ENCODE data around the gene DUOX2. TPM values are rescaled to one million over a fixed set of nuclear protein-coding genes. Genes with fewer than 3 reads are reported as not detected.
A peak's percentile ranks its signal among the peaks of the same experiment; 100 is the strongest.

The DUOX2 gene
- total RNA-seq, 4 donors from 2014 or later: 5.0 to 50.7 (median 22.6) TPM

DNA sequence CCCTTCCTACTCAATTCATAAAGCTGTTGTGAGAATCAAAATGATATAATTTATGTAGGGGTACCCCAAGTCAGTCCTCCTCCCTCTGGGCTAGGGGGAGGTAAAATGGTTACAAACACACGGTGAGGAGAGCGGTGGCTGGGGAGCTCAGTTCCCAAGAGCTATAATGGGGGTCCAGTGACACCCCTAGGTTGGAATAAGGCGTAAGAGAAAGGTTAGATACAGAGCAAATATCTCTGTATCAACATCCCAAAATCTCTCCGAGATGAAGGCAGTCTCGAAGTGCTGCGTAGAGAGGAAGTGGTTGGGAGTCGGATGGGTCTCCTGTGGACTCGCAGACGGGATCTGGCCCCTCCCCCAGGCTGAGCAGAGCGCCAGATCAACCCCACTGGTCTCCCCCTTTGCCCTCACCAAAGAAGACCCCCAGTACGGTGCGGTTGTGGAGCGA lies 1.8 kb downstream of the DUOX2 start:
- 11 to 18% methylated on average over 2 to 13 of the region's 13 CpGs for WGBS, 2 donors
- no peaks in the 10 kb centered on the region for H3K9me3 ChIP-seq
- no peak for DNase-seq
- TF ChIP-seq, protein P1, sequence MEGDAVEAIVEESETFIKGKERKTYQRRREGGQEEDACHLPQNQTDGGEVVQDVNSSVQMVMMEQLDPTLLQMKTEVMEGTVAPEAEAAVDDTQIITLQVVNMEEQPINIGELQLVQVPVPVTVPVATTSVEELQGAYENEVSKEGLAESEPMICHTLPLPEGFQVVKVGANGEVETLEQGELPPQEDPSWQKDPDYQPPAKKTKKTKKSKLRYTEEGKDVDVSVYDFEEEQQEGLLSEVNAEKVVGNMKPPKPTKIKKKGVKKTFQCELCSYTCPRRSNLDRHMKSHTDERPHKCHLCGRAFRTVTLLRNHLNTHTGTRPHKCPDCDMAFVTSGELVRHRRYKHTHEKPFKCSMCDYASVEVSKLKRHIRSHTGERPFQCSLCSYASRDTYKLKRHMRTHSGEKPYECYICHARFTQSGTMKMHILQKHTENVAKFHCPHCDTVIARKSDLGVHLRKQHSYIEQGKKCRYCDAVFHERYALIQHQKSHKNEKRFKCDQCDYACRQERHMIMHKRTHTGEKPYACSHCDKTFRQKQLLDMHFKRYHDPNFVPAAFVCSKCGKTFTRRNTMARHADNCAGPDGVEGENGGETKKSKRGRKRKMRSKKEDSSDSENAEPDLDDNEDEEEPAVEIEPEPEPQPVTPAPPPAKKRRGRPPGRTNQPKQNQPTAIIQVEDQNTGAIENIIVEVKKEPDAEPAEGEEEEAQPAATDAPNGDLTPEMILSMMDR (IDR thresholded peaks at IDR 0.05): no peak
- TF ChIP-seq POLR2A (IDR thresholded peaks at IDR 0.05): no peak
- peak overlapping the region; percentile 26 to 51 (median 34) for H3K4me3 ChIP-seq
- no peaks in the 10 kb centered on the region for H3K36me3 ChIP-seq
- no peak overlapping the region for H3K27ac ChIP-seq
- peaks cover 17 to 59% (median 34%) of the 10 kb centered on the region in 3 donors for H3K4me1 ChIP-seq
- intact Hi-C loops (cut with DNase I): no loop called here
- H3K27me3 ChIP-seq: peaks cover 19 to 91% (median 26%) of the 10 kb centered on the region in 4 donors

DNA sequence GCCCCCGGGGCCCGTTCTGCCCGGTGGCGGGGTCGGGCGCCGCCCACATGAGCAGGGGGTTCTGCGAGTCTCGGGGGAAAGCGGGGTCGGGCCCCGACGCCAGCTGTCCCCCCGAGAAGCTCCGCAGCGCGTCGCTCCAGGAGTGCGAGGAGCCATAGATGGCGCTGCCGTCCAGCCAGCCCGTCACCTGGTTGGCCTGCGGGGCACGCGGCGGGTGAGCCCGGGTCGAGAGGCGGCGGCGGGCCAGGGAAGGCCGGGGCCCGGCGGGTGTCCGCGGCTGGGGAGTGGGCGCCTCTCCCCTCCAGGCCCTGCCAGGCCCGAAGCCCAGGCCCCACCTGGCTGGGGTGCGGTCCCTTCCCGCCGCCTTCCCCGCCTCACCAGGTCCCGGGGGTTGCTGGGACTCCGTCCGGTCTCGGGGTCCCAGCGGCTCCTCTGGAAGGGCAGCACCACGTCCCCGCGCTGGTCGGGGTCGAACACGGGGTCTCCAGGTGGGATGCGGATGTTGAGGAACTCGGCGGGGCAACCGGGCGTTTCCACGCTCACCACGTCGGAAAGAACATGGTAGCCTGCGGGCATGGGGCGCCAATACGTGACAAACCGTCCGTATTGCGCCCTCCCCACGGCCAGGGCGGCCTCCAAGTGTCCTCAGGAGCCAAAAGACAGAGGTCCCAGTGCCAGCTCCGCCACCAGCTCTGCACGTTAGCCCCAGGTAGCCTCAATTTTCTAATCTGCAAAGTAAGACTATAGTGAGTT lies 2.4 kb downstream of the DUOX2 start:
- intact Hi-C loops (cut with DNase I): no loop called here
- Histone ChIP-seq H3K9me3 (no peaks in the 10 kb centered on the region), H3K27ac (no peak overlapping the region), H3K4me1 (peaks cover 17 to 53% (median 28%) of the 10 kb centered on the region in 3 donors), H3K4me3 (peak overlapping the region in 2 of 4 donors; percentile 21 to 51), H3K36me3 (no peaks in the 10 kb centered on the region), H3K27me3 (peaks cover 19 to 87% (median 22%) of the 10 kb centered on the region in 4 donors)
- no peak for DNase-seq
- no peak for TF ChIP-seq POLR2A (IDR thresholded peaks at IDR 0.05)
- TF ChIP-seq, protein P1 (IDR thresholded peaks at IDR 0.05): no peak
- WGBS, 2 donors: 11 to 58% methylated on average over 2 to 3 of the region's 71 CpGs

DNA sequence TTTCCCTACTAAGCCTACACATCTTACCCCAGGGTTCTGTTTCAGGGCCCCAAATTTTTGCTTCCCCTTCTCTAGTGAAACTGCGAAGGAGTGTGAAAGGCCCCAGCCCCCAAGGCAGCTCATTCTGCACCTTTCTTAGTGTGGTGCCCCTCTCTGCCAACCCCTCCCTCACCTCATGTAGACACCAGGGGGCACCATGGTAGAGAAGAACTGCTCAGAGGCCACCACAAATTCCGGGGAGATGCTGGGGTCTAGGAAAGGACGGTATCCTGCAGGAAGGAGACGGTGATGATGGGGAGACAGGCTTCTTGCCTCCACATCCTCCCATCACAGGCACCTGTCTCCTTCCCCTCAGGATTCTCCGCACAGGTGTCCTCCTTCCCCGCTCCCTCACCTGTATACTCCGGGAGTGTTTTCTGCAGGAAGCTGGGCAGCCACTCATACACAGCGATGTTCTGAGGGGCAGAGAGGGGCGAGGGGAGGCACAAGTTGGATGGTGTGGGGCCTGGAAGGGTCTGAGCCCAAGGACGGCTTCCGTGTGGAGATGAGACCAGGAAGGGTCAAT lies 3.6 kb downstream of the DUOX2 start:
- Histone ChIP-seq H3K27ac (no peak overlapping the region), H3K36me3 (peaks cover 0 to 3% (median 0%) of the 10 kb centered on the region in 3 donors), H3K4me3 (no peak overlapping the region), H3K9me3 (no peaks in the 10 kb centered on the region), H3K4me1 (peaks cover 17 to 42% (median 23%) of the 10 kb centered on the region in 3 donors), H3K27me3 (peaks cover 14 to 84% (median 16%) of the 10 kb centered on the region in 4 donors)
- no peak for DNase-seq
- no peak for TF ChIP-seq POLR2A (IDR thresholded peaks at IDR 0.05)
- TF ChIP-seq, protein P1 (IDR thresholded peaks at IDR 0.05): peak in 1 of 6 experiments; percentile 7
- 62 to 64% methylated on average over 7 to 10 of the region's 11 CpGs for WGBS, 2 donors
- intact Hi-C loops (cut with DNase I): no loop called here

DNA sequence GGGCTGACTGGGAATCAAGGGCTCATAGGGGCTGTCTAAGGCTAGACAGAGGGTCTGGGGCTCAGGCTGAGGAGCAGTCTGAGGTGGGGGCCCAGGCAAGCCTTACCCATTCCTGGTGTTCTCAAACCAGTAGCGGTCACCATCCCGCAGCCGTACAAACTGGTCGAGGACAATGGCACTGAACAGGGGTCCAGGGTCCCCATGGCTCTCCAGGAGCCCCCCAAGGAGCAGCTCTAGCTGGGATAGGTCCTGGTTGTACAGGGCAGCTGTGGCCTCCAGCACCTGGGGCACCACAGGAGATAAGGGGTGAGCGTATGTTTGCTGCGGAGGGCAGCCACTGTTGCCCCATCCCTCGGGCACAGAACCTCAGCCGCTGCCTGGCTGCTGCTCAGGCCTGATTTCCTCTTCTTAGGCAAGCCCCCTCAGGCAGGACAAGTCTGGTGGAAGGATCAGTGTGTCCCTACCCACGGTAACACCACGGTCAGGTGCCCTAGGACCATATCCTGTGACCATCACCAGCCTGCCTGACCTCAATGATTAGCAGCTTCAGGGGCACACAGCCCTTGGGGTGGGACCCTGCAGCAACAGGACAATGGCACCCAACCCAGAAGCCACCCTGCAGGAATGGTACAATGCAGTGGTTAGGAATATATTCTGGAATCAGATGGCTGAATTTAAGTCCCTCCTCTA lies 5.9 kb downstream of the DUOX2 start:
- no peak for TF ChIP-seq POLR2A (IDR thresholded peaks at IDR 0.05)
- TF ChIP-seq, protein P1 (IDR thresholded peaks at IDR 0.05): no peak
- peaks cover 0 to 3% (median 0%) of the 10 kb centered on the region in 3 donors for H3K36me3 ChIP-seq
- no peak overlapping the region for H3K4me3 ChIP-seq
- H3K27ac ChIP-seq: no peak overlapping the region
- no peak for DNase-seq
- H3K27me3 ChIP-seq: peaks cover 10 to 62% (median 12%) of the 10 kb centered on the region in 4 donors
- 87 to 88% methylated on average over 3 to 4 of the region's 10 CpGs for WGBS, 2 donors
- H3K9me3 ChIP-seq: no peaks in the 10 kb centered on the region
- H3K4me1 ChIP-seq: peaks cover 7 to 23% (median 17%) of the 10 kb centered on the region in 3 donors
- intact Hi-C loops (cut with DNase I): no loop called here

All from esophagus squamous epithelium (tissue), 5 donors.